Lower leg skin (tissue), 4 donors: Measurements from ENCODE around the gene DHX34. TPM values are rescaled to one million over a fixed set of nuclear protein-coding genes. Genes with fewer than 3 reads are reported as not detected.

Experiments
- DNase-seq, 2 donors: peaks; one replicate each; pipeline ENCODE4 v3.0.0-alpha.2; 2019; ENCODE audit warnings: low spot score in 2 of 2
- H3K4me3 ChIP-seq: fragments of 200-600 bp; sonication (generic); 2 replicates; pipeline ENCODE4 v1.5.1; 2017; ENCODE audit warnings: mild to moderate bottlenecking, low read depth; ENCODE audit not compliant: poor library complexity, severe bottlenecking
- POLR2A ChIP-seq, 2 donors: fragments of 450-650 bp; IDR thresholded peaks; one replicate each; pipeline ENCODE4 v1.6.1; 2016 to 2017; ENCODE audit warnings: antibody characterized with exemption in 2 of 2, mild to moderate bottlenecking in 1 of 2, moderate library complexity in 1 of 2
- WGBS, 2 donors: methylation state at CpG; one replicate each; pipeline ENCODE4 v1.1.5; 2018; 5-methylcytosine and 5-hydroxymethylcytosine counted together
- intact Hi-C: fragments of 100-400 bp; cut with DNase I; formaldehyde crosslinking; loops from one replicate; pipeline ENCODE4 v1.15.0; 2023; ENCODE audit warnings: low total_unique reads
- total RNA-seq, 4 donors: library from RNA; depleted of rRNA; stranded (reverse); fragments of >200 nt; gene quantifications; one replicate each; pipeline ENCODE4 v1.1.0, GENCODE V29; 2016
- TF ChIP-seq, protein P1 (sequence below), 3 donors: fragments of 450-650 bp; IDR thresholded peaks; one replicate each; pipeline ENCODE4 v1.5.1; 2016; ENCODE audit warnings: antibody characterized with exemption in 3 of 3, mild to moderate bottlenecking in 3 of 3, moderate library complexity in 2 of 3

Gene DHX34
- total RNA-seq, 4 donors from 2014 or later: 11.1 to 28.7 (median 18.9) TPM

DNA sequence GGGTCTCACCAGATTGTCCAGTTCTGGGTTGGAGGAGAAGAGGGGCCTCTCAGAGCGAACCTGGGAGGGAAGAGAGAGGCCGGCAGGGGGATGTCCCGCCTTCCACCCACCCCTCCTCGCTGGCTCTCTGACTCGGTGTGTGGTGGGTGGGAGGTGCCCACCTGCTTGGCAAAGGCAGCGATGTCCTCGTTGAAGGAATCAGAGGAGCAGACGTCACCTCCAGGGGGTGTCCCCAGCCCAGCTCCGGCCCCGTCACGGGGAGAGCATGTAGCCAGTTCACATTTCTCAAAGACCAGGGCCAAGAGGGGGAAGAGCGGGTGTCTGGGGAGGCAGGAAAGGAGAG lies 67.5 kb downstream of the DHX34 start:
- H3K4me3 ChIP-seq: no peak overlapping the region
- intact Hi-C loops: no loop called here
- no peak for DNase-seq
- WGBS, 2 donors: 37% methylated on average over 12 of the region's 12 CpGs
- TF ChIP-seq, protein P1, sequence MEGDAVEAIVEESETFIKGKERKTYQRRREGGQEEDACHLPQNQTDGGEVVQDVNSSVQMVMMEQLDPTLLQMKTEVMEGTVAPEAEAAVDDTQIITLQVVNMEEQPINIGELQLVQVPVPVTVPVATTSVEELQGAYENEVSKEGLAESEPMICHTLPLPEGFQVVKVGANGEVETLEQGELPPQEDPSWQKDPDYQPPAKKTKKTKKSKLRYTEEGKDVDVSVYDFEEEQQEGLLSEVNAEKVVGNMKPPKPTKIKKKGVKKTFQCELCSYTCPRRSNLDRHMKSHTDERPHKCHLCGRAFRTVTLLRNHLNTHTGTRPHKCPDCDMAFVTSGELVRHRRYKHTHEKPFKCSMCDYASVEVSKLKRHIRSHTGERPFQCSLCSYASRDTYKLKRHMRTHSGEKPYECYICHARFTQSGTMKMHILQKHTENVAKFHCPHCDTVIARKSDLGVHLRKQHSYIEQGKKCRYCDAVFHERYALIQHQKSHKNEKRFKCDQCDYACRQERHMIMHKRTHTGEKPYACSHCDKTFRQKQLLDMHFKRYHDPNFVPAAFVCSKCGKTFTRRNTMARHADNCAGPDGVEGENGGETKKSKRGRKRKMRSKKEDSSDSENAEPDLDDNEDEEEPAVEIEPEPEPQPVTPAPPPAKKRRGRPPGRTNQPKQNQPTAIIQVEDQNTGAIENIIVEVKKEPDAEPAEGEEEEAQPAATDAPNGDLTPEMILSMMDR (IDR thresholded peaks at IDR 0.05): no peak
- TF ChIP-seq POLR2A (IDR thresholded peaks at IDR 0.05): no peak

DNA sequence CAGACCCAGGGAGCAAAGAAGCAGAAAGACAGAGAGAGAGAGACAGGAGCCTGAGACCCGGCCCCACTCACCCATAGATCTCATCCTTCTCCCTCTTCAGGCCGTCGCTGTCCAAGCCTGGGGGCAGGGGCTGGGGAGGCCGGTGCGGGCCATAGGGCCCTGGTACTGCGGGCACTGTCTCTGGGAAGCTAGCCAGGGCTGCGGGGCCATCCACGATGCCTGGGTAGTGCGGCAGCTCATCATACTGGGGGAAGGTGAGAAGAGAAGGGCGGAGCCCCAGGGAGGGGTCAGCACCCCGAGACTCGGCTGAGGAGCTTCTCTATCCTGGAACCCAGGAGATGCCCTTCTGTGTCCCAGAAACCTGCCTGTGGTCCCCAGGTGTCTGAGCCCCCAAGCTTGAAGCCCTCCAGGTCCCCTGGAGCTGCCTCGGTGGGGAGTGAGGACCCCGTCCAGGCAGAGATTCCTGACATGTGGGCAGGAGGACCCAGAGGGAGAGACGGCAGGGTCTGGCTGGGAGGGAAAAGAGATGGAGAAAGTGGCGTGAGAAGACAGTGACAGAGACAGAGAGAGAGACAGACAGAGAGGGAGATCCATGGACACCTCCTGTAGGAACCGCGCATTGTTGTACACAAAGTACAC lies 68.1 kb downstream of the DHX34 start:
- no peak for TF ChIP-seq POLR2A (IDR thresholded peaks at IDR 0.05)
- TF ChIP-seq, protein P1 (IDR thresholded peaks at IDR 0.05): no peak
- WGBS, 2 donors: 23 to 30% methylated on average over 18 of the region's 18 CpGs
- intact Hi-C loops: no loop called here
- H3K4me3 ChIP-seq: no peak overlapping the region
- DNase-seq: no peak

DNA sequence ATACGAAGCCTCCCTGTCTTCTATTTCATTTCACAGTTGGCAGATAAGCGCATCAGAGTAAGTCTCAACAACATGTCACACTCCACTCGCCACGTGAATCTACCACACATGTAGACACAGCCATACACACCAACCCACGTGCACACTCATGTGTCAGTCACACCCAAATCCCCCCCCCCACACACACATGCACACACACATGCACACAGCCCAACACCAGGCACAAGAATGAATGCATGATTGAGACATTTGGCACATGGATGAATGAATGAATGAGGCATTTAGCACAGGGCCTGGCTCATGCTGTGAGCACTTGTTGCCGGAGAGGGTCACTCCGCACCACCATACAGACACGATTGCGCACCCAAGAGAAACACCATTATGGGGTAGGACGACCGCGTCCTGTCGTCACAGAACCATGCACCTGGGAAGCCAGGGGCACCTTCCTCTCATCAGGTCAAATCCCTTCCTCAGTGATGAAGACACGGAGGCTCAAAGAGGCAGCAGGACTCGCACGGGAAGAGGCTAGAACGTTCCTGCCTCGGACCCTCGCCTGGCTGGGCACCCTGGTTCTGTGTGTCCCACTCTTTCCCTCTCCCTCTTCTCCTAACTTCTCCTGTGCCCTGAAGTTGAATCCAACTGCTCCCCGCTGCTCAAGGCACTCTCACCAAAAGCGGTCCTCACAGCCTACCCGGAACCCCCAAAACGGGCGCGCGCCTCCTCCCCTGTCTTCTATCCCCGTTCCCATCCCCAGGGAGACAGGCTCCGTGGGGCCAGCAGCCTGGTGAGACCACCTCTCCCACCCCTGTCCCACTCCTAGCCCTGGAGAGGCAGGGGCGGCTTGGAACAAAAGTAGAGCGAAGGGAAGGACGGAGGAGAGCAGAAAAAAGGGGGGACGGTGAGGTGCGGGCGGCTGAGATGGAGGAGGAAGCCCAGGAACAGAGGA lies 68.9 kb downstream of the DHX34 start:
- H3K4me3 ChIP-seq: no peak overlapping the region
- DNase-seq: no peak
- WGBS, 2 donors: 6 to 8% methylated on average over 34 of the region's 34 CpGs
- TF ChIP-seq, protein P1 (IDR thresholded peaks at IDR 0.05): no peak
- no peak for TF ChIP-seq POLR2A (IDR thresholded peaks at IDR 0.05)
- intact Hi-C loops: no loop called here

DNA sequence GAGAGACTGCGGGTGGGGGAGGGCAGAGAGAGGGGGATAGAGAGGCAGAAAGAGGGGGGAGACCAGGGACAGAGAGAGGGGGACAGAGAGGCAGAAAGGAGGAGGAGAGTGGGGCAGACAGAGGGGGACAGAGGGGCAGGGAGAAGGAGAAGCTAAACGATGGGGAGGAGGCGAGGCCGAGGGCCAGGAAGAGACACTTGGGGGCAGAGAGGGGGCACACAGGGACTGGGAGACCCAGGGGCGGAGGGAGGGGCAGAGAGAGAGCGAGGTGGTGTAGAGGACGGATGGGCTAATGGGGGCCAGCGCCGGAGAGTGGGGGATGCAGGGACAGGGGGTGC lies 69.5 kb downstream of the DHX34 start:
- WGBS, 2 donors: 0 to 3% methylated on average over 9 of the region's 9 CpGs
- TF ChIP-seq, protein P1 (IDR thresholded peaks at IDR 0.05): no peak
- no peak for TF ChIP-seq POLR2A (IDR thresholded peaks at IDR 0.05)
- intact Hi-C loops: no loop called here
- no peak for DNase-seq
- H3K4me3 ChIP-seq: peak overlapping the region; percentile 19

DNA sequence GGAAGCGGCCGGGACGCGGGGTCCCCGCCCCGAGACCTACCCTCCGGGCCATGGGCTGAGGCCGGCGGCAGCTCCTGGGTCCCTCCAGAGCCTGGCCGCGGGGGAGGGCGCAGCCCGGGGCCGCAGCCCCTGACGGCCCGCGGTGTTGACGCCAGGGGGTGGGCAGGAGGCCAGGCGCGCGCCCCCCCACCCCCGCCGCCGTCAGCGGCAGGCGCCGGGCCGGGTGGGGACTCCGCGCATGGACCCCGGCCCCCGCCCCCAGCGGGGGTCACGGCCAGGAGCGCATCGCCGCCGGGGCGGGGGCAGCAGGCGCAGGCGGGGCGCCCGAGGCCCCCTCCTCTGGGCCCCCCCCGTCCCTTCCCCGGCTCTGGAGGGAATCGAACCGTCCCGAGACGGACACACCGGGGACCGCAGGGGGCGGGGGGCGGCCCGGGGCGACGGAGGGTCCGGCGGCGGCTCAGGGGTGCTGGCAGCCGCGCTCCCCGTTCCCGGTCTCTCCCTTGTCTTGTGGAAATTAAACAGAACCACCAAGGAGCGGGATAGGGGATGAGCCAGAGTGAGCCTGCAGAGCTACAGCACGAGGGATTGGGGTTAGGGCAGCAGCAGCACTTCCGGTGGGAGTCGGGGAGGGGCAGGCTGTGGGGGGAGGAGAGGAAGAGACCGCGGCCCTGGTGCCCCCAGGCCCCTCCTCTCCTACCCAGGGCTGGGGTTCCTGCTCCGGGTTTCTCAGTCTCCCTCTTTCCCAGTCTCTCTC lies 70.1 kb downstream of the DHX34 start, which contains the start of gene MEIS3:
Gene MEIS3 (minus strand): TSS at position 498 of the 754 bp plus-strand sequence. CDS start 446 bp downstream, at position 52.
- H3K4me3 ChIP-seq: peak within 1 kb of the TSS; percentile 19
- TF ChIP-seq POLR2A (IDR thresholded peaks at IDR 0.05): no peak
- TF ChIP-seq, protein P1 (IDR thresholded peaks at IDR 0.05): no peak
- 0 to 4% methylated on average over 12 to 13 of the region's 70 CpGs for WGBS, 2 donors
- intact Hi-C loops: no loop called here
- no peak for DNase-seq
